Astrocyte (in vitro differentiated cells and primary cell): ENCODE data around the gene SURF1. TPM values are rescaled to one million over a fixed set of nuclear protein-coding genes. Genes with fewer than 3 reads are reported as not detected.

Source experiments
- DNase-seq: peaks from one replicate; pipeline ENCODE4 v3.0.0-alpha.2; 2010; ENCODE audit warnings: low read depth
- FAIRE-seq: peaks from 2 replicates; lab custom pipeline; 2011; peaks lifted over from hg19 to GRCh38; lab: Jason Lieb, UNC
- H2AFZ ChIP-seq: 2 replicates; pipeline ENCODE4 v1.6.0; 2012; ENCODE audit warnings: low read depth, low read length, inconsistent platforms
- H3K27ac ChIP-seq: 2 replicates; pipeline ENCODE4 v1.5.1; 2011; ENCODE audit warnings: low read depth, low read length, inconsistent platforms
- H3K27me3 ChIP-seq: 2 replicates; pipeline ENCODE4 v1.6.0; 2011; ENCODE audit warnings: low read length, inconsistent platforms; ENCODE audit not compliant: insufficient read depth
- H3K36me3 ChIP-seq: 2 replicates; pipeline ENCODE4 v1.5.1; 2011; ENCODE audit warnings: low read length, inconsistent platforms; ENCODE audit not compliant: insufficient read depth
- H3K4me1 ChIP-seq: 2 replicates; pipeline ENCODE4 v1.5.1; 2011; ENCODE audit warnings: low read length, inconsistent platforms; ENCODE audit not compliant: insufficient read depth
- H3K4me2 ChIP-seq: 2 replicates; pipeline ENCODE4 v1.6.0; 2012; ENCODE audit warnings: low read length, inconsistent platforms
- H3K4me3 ChIP-seq: 2 replicates; pipeline ENCODE4 v1.5.1; 2011; ENCODE audit warnings: low read depth, mild to moderate bottlenecking, low read length, inconsistent platforms; ENCODE audit not compliant: insufficient read depth
- H3K79me2 ChIP-seq: 2 replicates; pipeline ENCODE4 v1.6.0; 2012; ENCODE audit warnings: mild to moderate bottlenecking, low read length, inconsistent platforms; ENCODE audit not compliant: insufficient read depth
- H3K9ac ChIP-seq: 2 replicates; pipeline ENCODE4 v1.6.0; 2012; ENCODE audit warnings: mild to moderate bottlenecking, low read length, inconsistent platforms
- H3K9me3 ChIP-seq: 2 replicates; pipeline ENCODE4 v1.5.1; 2012; ENCODE audit warnings: low read depth, mild to moderate bottlenecking, low read length, inconsistent platforms; ENCODE audit not compliant: insufficient read depth
- H4K20me1 ChIP-seq: 2 replicates; pipeline ENCODE4 v1.6.0; 2012; ENCODE audit warnings: low read length, inconsistent platforms; ENCODE audit not compliant: insufficient read depth
- H3K27ac Mint-ChIP-seq: one replicate; pipeline ENCODE4 v1.8.0; 2021; ENCODE audit warnings: mild to moderate bottlenecking, mixed read lengths; ENCODE audit not compliant: unreplicated experiment
- H3K27me3 Mint-ChIP-seq: one replicate; pipeline ENCODE4 v1.8.0; 2021; ENCODE audit warnings: low read depth, mixed read lengths; ENCODE audit not compliant: unreplicated experiment
- H3K36me3 Mint-ChIP-seq: one replicate; pipeline ENCODE4 v1.8.0; 2021; ENCODE audit warnings: low read depth, mixed read lengths; ENCODE audit not compliant: unreplicated experiment
- H3K4me1 Mint-ChIP-seq: one replicate; pipeline ENCODE4 v1.8.0; 2021; ENCODE audit warnings: low read depth, mixed read lengths; ENCODE audit not compliant: unreplicated experiment
- H3K4me3 Mint-ChIP-seq: one replicate; pipeline ENCODE4 v1.8.0; 2021; ENCODE audit warnings: mild to moderate bottlenecking, moderate library complexity, mixed read lengths; ENCODE audit not compliant: unreplicated experiment
- H3K9me3 Mint-ChIP-seq: one replicate; pipeline ENCODE4 v1.8.0; 2021; ENCODE audit warnings: mild to moderate bottlenecking, mixed read lengths; ENCODE audit not compliant: unreplicated experiment
- CTCF ChIP-seq: IDR thresholded peaks from 2 replicates; pipeline ENCODE4 v1.5.1; 2011; ENCODE audit warnings: low read depth, mild to moderate bottlenecking, inconsistent platforms, low read length, moderate library complexity; ENCODE audit not compliant: insufficient read depth
- EZH2 ChIP-seq: IDR thresholded peaks from 2 replicates; pipeline ENCODE4 v1.6.1; 2012; ENCODE audit warnings: mild to moderate bottlenecking, low read length, inconsistent platforms; ENCODE audit not compliant: insufficient read depth
- total RNA-seq: library from RNA; stranded (reverse); gene quantifications from 2 replicates; pipeline ENCODE4 v1.2.1, GENCODE V29; 2021

SURF1 gene
- total RNA-seq, 1 donor from 2014 or later, result 35.9 TPM

- Histone ChIP-seq H3K4me2 (peak overlapping the region; percentile 75), H3K4me3 (no peak overlapping the region), H3K27ac (no peak overlapping the region), H4K20me1 (peaks cover 91% of the 10 kb centered on the region), H3K79me2 (peaks cover 96% of the 10 kb centered on the region), H3K9me3 (no peaks in the 10 kb centered on the region), H3K4me1 (peaks cover 41% of the 10 kb centered on the region), H3K36me3 (peaks cover 34% of the 10 kb centered on the region), H3K27me3 (no peaks in the 10 kb centered on the region), H3K9ac (peak overlapping the region; percentile 41), H2AFZ (no peak overlapping the region)
- peak; percentile 31 for DNase-seq
- peak overlapping the region; percentile 75 for H3K4me3 Mint-ChIP-seq
- TF ChIP-seq EZH2 (no peak), CTCF (no peak)
- FAIRE-seq, result no peak
- no peak overlapping the region for H3K27ac Mint-ChIP-seq
- H3K36me3 Mint-ChIP-seq, result peaks cover 15% of the 10 kb centered on the region
- no peaks in the 10 kb centered on the region for H3K9me3 Mint-ChIP-seq
- H3K27me3 Mint-ChIP-seq, result no peaks in the 10 kb centered on the region
- peaks cover 48% of the 10 kb centered on the region for H3K4me1 Mint-ChIP-seq
Observed at GRCh38 chr9:133371261-133371711, 15.0 kb upstream of the SURF1 start.

- Mint-ChIP-seq H3K4me1 (peaks cover 48% of the 10 kb centered on the region), H3K27me3 (no peaks in the 10 kb centered on the region), H3K4me3 (peak overlapping the region; percentile 75), H3K27ac (no peak overlapping the region), H3K36me3 (peaks cover 15% of the 10 kb centered on the region), H3K9me3 (no peaks in the 10 kb centered on the region)
- Histone ChIP-seq H3K27ac (no peak overlapping the region), H3K79me2 (peaks cover 100% of the 10 kb centered on the region), H3K4me3 (no peak overlapping the region), H3K4me1 (peaks cover 41% of the 10 kb centered on the region), H2AFZ (no peak overlapping the region), H3K9ac (peak overlapping the region; percentile 41), H3K4me2 (peak overlapping the region; percentile 75), H3K36me3 (peaks cover 40% of the 10 kb centered on the region), H3K27me3 (no peaks in the 10 kb centered on the region), H3K9me3 (no peaks in the 10 kb centered on the region), H4K20me1 (peaks cover 97% of the 10 kb centered on the region)
- TF ChIP-seq CTCF, result no peak
- TF ChIP-seq EZH2, result no peak
- DNase-seq (no peak), FAIRE-seq (no peak)
Observed at GRCh38 chr9:133370685-133371084, 14.4 kb upstream of the SURF1 start.

GRCh38 chr9:133369933-133370332 lies 13.6 kb upstream of the SURF1 start:
- Mint-ChIP-seq H3K36me3 (peaks cover 17% of the 10 kb centered on the region), H3K27me3 (no peaks in the 10 kb centered on the region), H3K9me3 (no peaks in the 10 kb centered on the region)

More at GRCh38 chr9:133369933-133370332, 13.6 kb upstream of the SURF1 start:
- H3K79me2 ChIP-seq, result peaks cover 100% of the 10 kb centered on the region
- DNase-seq (no peak), FAIRE-seq (no peak)
- no peaks in the 10 kb centered on the region for H3K27me3 ChIP-seq
- H3K36me3 ChIP-seq, result peaks cover 44% of the 10 kb centered on the region
- H4K20me1 ChIP-seq, result peaks cover 100% of the 10 kb centered on the region
- TF ChIP-seq EZH2 (no peak), CTCF (no peak)
- peaks cover 41% of the 10 kb centered on the region for H3K4me1 ChIP-seq
- H3K27ac Mint-ChIP-seq, result no peak overlapping the region
- no peaks in the 10 kb centered on the region for H3K9me3 ChIP-seq
- no peak overlapping the region for H3K9ac ChIP-seq
- H2AFZ ChIP-seq, result no peak overlapping the region
- H3K27ac ChIP-seq, result no peak overlapping the region
- H3K4me2 ChIP-seq, result no peak overlapping the region
- peaks cover 51% of the 10 kb centered on the region for H3K4me1 Mint-ChIP-seq
- no peak overlapping the region for H3K4me3 ChIP-seq
- peak overlapping the region; percentile 17 for H3K4me3 Mint-ChIP-seq
